ENCODE results near the gene MCM3AP. TPM values are rescaled to one million over a fixed set of nuclear protein-coding genes. Genes with fewer than 3 reads are reported as not detected.

MCM3AP gene
- total RNA-seq, 2 experiments from 2014 or later = 109 to 166 TPM

DNA sequence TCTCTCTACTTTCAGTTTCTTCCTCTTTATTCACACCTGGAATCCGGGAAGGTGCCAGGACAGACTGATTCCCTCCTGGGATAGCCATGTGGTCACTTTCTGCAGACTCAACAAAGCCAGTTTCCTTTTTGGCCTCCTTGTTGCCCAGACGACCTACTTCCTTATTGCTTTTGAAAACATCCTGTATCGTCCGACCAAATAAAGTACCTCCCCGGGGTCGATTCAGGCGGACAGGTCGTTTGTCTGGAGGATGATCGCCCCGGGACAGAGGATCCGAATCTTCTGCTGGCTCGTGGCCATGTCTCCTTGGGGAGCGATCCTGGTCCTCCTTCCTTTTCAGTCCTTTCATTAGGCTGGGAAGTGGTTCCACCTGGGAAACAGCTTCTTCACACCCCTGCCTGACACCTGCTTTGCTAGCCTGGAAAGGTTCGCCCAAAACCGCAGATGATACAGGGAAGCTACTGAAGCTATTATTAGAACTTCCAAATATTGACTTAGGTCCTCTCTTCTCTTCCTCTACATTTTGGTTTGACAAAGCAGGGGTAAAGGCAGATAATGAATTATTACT lies 1.2 kb downstream of the MCM3AP start:
- H3K4me1 ChIP-seq (ENCODE audit: insufficient read depth, low read length, poor library complexity, severe bottlenecking) = peaks cover 33% of the 10 kb centered on the region

DNA sequence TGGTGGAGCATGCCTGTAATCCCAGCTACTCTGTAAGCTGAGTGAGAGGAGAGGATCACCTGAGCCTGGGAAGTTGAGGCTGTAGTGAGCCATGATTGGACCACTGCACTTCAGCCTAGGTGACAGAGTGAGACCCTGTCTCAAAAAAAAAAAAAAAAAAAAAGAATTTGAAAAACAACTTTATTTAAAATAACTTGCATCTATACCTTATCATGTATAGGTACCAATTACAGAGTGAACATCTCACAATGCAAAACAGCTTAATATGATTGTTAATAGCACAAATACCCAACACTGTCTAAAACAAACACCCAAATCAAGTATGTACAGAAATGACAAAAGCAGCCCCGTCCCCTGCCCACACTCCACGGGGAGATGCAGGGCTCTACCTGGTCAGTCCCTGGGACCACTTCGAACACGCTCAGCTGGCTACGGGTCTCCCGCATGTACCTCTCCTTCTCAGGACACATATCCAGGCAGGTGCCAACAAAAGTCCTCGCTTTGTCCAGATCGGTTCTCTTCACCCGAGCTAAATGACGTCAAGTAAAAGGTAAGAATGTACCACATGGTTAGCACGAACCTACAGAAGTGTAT lies 10.5 kb downstream of the MCM3AP start:
- Histone ChIP-seq H3K9me2 (ENCODE audit: insufficient read depth, low read length) (no peaks in the 10 kb centered on the region), H3K4me2 (ENCODE audit: low read length) (no peak overlapping the region), H3K27ac (ENCODE audit: low read depth, low read length, poor library complexity, severe bottlenecking) (no peak overlapping the region), H3K4me1 (ENCODE audit: insufficient read depth, low read length, poor library complexity, severe bottlenecking) (no peaks in the 10 kb centered on the region), H4K20me1 (ENCODE audit: insufficient read depth, low read length) (no peaks in the 10 kb centered on the region), H3K79me2 (ENCODE audit: insufficient read depth, low read depth, low read length) (no peaks in the 10 kb centered on the region), H3K4me3 (ENCODE audit: low read depth, low read length, poor library complexity, severe bottlenecking) (no peak overlapping the region), H2AFZ (ENCODE audit: low read length) (no peak overlapping the region), H3K9me3 (ENCODE audit: low read length) (no peaks in the 10 kb centered on the region), H3K36me3 (ENCODE audit: insufficient read depth, low read length) (peaks cover 90% of the 10 kb centered on the region)
- BruUV-seq (replicated peaks) = no TSS peak
- TF ChIP-seq, protein P1, sequence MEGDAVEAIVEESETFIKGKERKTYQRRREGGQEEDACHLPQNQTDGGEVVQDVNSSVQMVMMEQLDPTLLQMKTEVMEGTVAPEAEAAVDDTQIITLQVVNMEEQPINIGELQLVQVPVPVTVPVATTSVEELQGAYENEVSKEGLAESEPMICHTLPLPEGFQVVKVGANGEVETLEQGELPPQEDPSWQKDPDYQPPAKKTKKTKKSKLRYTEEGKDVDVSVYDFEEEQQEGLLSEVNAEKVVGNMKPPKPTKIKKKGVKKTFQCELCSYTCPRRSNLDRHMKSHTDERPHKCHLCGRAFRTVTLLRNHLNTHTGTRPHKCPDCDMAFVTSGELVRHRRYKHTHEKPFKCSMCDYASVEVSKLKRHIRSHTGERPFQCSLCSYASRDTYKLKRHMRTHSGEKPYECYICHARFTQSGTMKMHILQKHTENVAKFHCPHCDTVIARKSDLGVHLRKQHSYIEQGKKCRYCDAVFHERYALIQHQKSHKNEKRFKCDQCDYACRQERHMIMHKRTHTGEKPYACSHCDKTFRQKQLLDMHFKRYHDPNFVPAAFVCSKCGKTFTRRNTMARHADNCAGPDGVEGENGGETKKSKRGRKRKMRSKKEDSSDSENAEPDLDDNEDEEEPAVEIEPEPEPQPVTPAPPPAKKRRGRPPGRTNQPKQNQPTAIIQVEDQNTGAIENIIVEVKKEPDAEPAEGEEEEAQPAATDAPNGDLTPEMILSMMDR (conservative IDR thresholded peaks at IDR 0.05; ENCODE audit: low read length) = no peak
- TF ChIP-seq EZH2phosphoT487 (IDR thresholded peaks at IDR 0.05; ENCODE audit: borderline replicate concordance, low read depth, low read length) = no peak
- intact Hi-C loops (cut with micrococcal nuclease; ENCODE audit: unreplicated experiment) = no loop called here
- no peak for DNase-seq (ENCODE audit: low spot score)
- POLR2A ChIA-PET = interaction anchor here (0.7 kb wide), 1 partner anchor 51 kb away, joined by 3 read pairs; no protein-coding TSS in a partner anchor
- CTCF ChIA-PET (ENCODE audit: unreplicated experiment) = no interaction called here

More for the DNA sequence above, 1.2 kb downstream of the MCM3AP start:
- peak overlapping the region; percentile 86 for H3K4me2 ChIP-seq (ENCODE audit: low read length)
- no peaks in the 10 kb centered on the region for H3K9me2 ChIP-seq (ENCODE audit: insufficient read depth, low read length)
- intact Hi-C loops (cut with micrococcal nuclease; ENCODE audit: unreplicated experiment) = no loop called here
- CTCF ChIA-PET (ENCODE audit: unreplicated experiment) = no interaction called here
- no peak overlapping the region for H2AFZ ChIP-seq (ENCODE audit: low read length)
- peaks cover 52% of the 10 kb centered on the region for H3K36me3 ChIP-seq (ENCODE audit: insufficient read depth, low read length)
- POLR2A ChIA-PET = no interaction called here
- peak overlapping the region; percentile 26 for H3K27ac ChIP-seq (ENCODE audit: low read depth, low read length, poor library complexity, severe bottlenecking)
- H3K9me3 ChIP-seq (ENCODE audit: low read length) = no peaks in the 10 kb centered on the region
- TF ChIP-seq, protein P1 (conservative IDR thresholded peaks at IDR 0.05; ENCODE audit: low read length) = no peak
- no peak for TF ChIP-seq EZH2phosphoT487 (IDR thresholded peaks at IDR 0.05; ENCODE audit: borderline replicate concordance, low read depth, low read length)
- H4K20me1 ChIP-seq (ENCODE audit: insufficient read depth, low read length) = peaks cover 25% of the 10 kb centered on the region; the same call in 1 of the 2 replicates
- no TSS peak for BruUV-seq (replicated peaks)
- H3K4me3 ChIP-seq (ENCODE audit: low read depth, low read length, poor library complexity, severe bottlenecking) = peak overlapping the region; percentile 78
- peaks cover 68% of the 10 kb centered on the region for H3K79me2 ChIP-seq (ENCODE audit: insufficient read depth, low read depth, low read length)
- no peak for DNase-seq (ENCODE audit: low spot score)

DNA sequence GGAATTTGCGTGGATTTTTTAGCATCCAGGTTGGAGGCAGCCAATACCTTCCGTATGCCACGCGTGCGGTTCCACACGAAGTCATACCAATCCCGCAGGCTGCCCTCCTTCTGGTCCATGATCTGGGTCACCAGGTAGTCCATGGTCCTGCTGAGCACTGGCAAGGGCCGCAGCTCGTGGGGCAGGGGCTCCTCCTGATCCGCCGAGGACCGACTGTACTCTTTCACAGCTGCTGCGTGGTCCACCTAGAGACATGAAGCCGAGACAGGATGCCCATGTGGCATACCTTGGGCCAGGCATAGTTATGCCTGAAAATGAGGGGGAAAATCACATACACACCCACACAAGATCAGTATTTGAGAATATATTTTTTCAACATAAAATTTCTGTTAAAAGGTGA lies 12.1 kb downstream of the MCM3AP start:
- H3K36me3 ChIP-seq (ENCODE audit: insufficient read depth, low read length) = peaks cover 90% of the 10 kb centered on the region
- no peaks in the 10 kb centered on the region for H4K20me1 ChIP-seq (ENCODE audit: insufficient read depth, low read length)
- ChIA-PET POLR2A (no interaction called here), CTCF (ENCODE audit: unreplicated experiment) (no interaction called here)
- no peaks in the 10 kb centered on the region for H3K79me2 ChIP-seq (ENCODE audit: insufficient read depth, low read depth, low read length)
- H3K4me1 ChIP-seq (ENCODE audit: insufficient read depth, low read length, poor library complexity, severe bottlenecking) = no peaks in the 10 kb centered on the region
- no peak overlapping the region for H3K4me2 ChIP-seq (ENCODE audit: low read length)
- DNase-seq (ENCODE audit: low spot score) = no peak
- H3K4me3 ChIP-seq (ENCODE audit: low read depth, low read length, poor library complexity, severe bottlenecking) = no peak overlapping the region
- intact Hi-C loops (cut with micrococcal nuclease; ENCODE audit: unreplicated experiment) = no loop called here
- TF ChIP-seq, protein P1 (conservative IDR thresholded peaks at IDR 0.05; ENCODE audit: low read length) = no peak
- TF ChIP-seq EZH2phosphoT487 (IDR thresholded peaks at IDR 0.05; ENCODE audit: borderline replicate concordance, low read depth, low read length) = no peak
- BruUV-seq (replicated peaks) = no TSS peak
- no peak overlapping the region for H3K27ac ChIP-seq (ENCODE audit: low read depth, low read length, poor library complexity, severe bottlenecking)
- H2AFZ ChIP-seq (ENCODE audit: low read length) = no peak overlapping the region
- H3K9me3 ChIP-seq (ENCODE audit: low read length) = no peaks in the 10 kb centered on the region
- no peaks in the 10 kb centered on the region for H3K9me2 ChIP-seq (ENCODE audit: insufficient read depth, low read length)

Measured in OCI-LY7 (cell line).